ENCODE measurements around the gene PTCD3. TPM values are rescaled to one million over a fixed set of nuclear protein-coding genes. Genes with fewer than 3 reads are reported as not detected.

The PTCD3 gene
- total RNA-seq, 1 experiment from 2014 or later = 93.9 TPM

Other genes with a start within 250 kb of the PTCD3 start
- 5.0 TPM for gene ST3GAL5, start 217.2 kb upstream of the PTCD3 start, total RNA-seq (2021; ENCODE audit: unreplicated experiment)
- gene POLR1A, start 349 bp upstream of the PTCD3 start, total RNA-seq (2021; ENCODE audit: unreplicated experiment) = 62.6 TPM
- gene IMMT, start 89.2 kb downstream of the PTCD3 start, total RNA-seq (2021; ENCODE audit: unreplicated experiment) = 138 TPM
- 40.9 TPM for gene MRPL35, start 93.2 kb downstream of the PTCD3 start, total RNA-seq (2021; ENCODE audit: unreplicated experiment)
- gene REEP1, start 231.4 kb downstream of the PTCD3 start, total RNA-seq (2021; ENCODE audit: unreplicated experiment) = 0.23 TPM